HepG2 (cell line): ENCODE data around the gene FBXO7. TPM values are rescaled to one million over a fixed set of nuclear protein-coding genes. Genes with fewer than 3 reads are reported as not detected.

ENCODE experiments used
- DNMT1 ChIP-seq: sonication (generic); formaldehyde crosslinking; IDR thresholded peaks from 2 replicates; pipeline ENCODE4 v1.5.1; 2020; ENCODE audit warnings: mild to moderate bottlenecking, missing genetic modification reagents
- HNRNPL ChIP-seq: fragments of 200-400 bp; formaldehyde crosslinking; IDR thresholded peaks from 2 replicates; pipeline ENCODE4 v1.6.1; 2017; ENCODE audit warnings: mild to moderate bottlenecking, low read depth, low read length
- KMT2A ChIP-seq: sonication (generic); formaldehyde crosslinking; IDR thresholded peaks from 2 replicates; pipeline ENCODE4 v1.4.0; 2020; ENCODE audit warnings: missing genetic modification reagents
- PITX1 ChIP-seq: sonication (generic); formaldehyde crosslinking; IDR thresholded peaks from 2 replicates; pipeline ENCODE4 v1.5.1; 2020; ENCODE audit warnings: mild to moderate bottlenecking, missing genetic modification reagents
- PRPF4 ChIP-seq: fragments of 200-400 bp; formaldehyde crosslinking; IDR thresholded peaks from 2 replicates; pipeline ENCODE4 v1.6.1; 2016; ENCODE audit warnings: low read length, low read depth; ENCODE audit not compliant: poor library complexity, severe bottlenecking
- REST ChIP-seq, 2 experiments: IDR thresholded peaks; 2 replicates each; pipeline ENCODE4 v1.6.1; 2011 to 2012; ENCODE audit warnings: low read length in 2 of 2, borderline replicate concordance in 1 of 2, low read depth in 1 of 2, mild to moderate bottlenecking in 1 of 2, moderate library complexity in 1 of 2
- RORA ChIP-seq: sonication (generic); formaldehyde crosslinking; IDR thresholded peaks from 2 replicates; pipeline ENCODE4 v1.5.0; 2020; ENCODE audit warnings: mild to moderate bottlenecking, missing genetic modification reagents, moderate library complexity
- SETDB1 ChIP-seq: sonication (generic); formaldehyde crosslinking; IDR thresholded peaks from 2 replicates; pipeline ENCODE4 v1.5.1; 2020; ENCODE audit warnings: missing genetic modification reagents, mild to moderate bottlenecking, borderline replicate concordance
- SIX4 ChIP-seq: sonication (generic); formaldehyde crosslinking; IDR thresholded peaks from 2 replicates; pipeline ENCODE4 v1.4.0; 2020; ENCODE audit warnings: missing genetic modification reagents
- U2AF2 ChIP-seq: fragments of 200-400 bp; formaldehyde crosslinking; IDR thresholded peaks from 2 replicates; pipeline ENCODE4 v1.6.1; 2017; ENCODE audit warnings: low read depth, mild to moderate bottlenecking, low read length
- XBP1 ChIP-seq: sonication (generic); formaldehyde crosslinking; IDR thresholded peaks from 2 replicates; pipeline ENCODE4 v1.5.0; 2020; ENCODE audit warnings: missing genetic modification reagents
- ZBTB4 ChIP-seq: sonication (generic); formaldehyde crosslinking; IDR thresholded peaks from 2 replicates; pipeline ENCODE4 v1.4.0; 2020; ENCODE audit warnings: missing genetic modification reagents, mild to moderate bottlenecking, borderline replicate concordance
- ZFP36 ChIP-seq: fragments of 150-350 bp; IDR thresholded peaks from 2 replicates; pipeline ENCODE4 v1.6.1; 2018; ENCODE audit warnings: borderline replicate concordance, low read length, low read depth; ENCODE audit not compliant: partially characterized antibody
- ZHX1 ChIP-seq: sonication (generic); formaldehyde crosslinking; IDR thresholded peaks from 2 replicates; pipeline ENCODE4 v1.8.1; 2022; ENCODE audit warnings: low read depth, mild to moderate bottlenecking, missing genetic modification reagents
- ZNF460 ChIP-seq: sonication (generic); formaldehyde crosslinking; IDR thresholded peaks from 2 replicates; pipeline ENCODE4 v1.5.1; 2020; ENCODE audit warnings: missing genetic modification reagents, mild to moderate bottlenecking, borderline replicate concordance
- ZNF547 ChIP-seq: sonication (generic); formaldehyde crosslinking; IDR thresholded peaks from 2 replicates; pipeline ENCODE4 v1.5.1; 2020; ENCODE audit warnings: mild to moderate bottlenecking, missing genetic modification reagents
- ZNF577 ChIP-seq: sonication (generic); formaldehyde crosslinking; IDR thresholded peaks from 2 replicates; pipeline ENCODE4 v1.4.0; 2020; ENCODE audit warnings: mild to moderate bottlenecking, low read depth, missing genetic modification reagents, borderline replicate concordance
- ZNF75D ChIP-seq: sonication (generic); formaldehyde crosslinking; IDR thresholded peaks from 2 replicates; pipeline ENCODE4 v1.8.1; 2023; ENCODE audit warnings: missing genetic modification reagents, mild to moderate bottlenecking, borderline replicate concordance
- polyA plus RNA-seq, 8 experiments: library from polyadenylated mRNA; depleted of rRNA in 3 of 8; stranded (reverse) in 7 of 8; unstranded in 1 of 8; fragments of >200 nt; fragmentation: Illumina TruSeq in 4 of 8; extraction: Trizol in 4 of 8; gene quantifications; 2 replicates each; pipeline versions ENCODE4 v1.2.1 to v1.2.3, GENCODE V29; 2011 to 2016; ENCODE audit warnings: low read depth in 4 of 8, missing spikeins in 1 of 8, mixed read lengths in 1 of 8; ENCODE audit not compliant: insufficient read depth in 1 of 8
- total RNA-seq, 5 experiments: library from RNA; depleted of rRNA; stranded (reverse); fragments of >200 nt; fragmentation: Illumina TruSeq; extraction: Trizol; gene quantifications; 2 replicates each; pipeline ENCODE4 v1.2.3, GENCODE V29; 2016; ENCODE audit warnings: low read depth in 1 of 5

FBXO7 gene
- total and polyA plus RNA-seq, 2 of the 13 experiments (the other 11 are each of a cell fraction or from before 2014, with no cell fraction given), result 105 to 172 TPM

GRCh38 chr22:32531931-32532819 lies 57.6 kb downstream of the FBXO7 start (continued):
- TF ChIP-seq DNMT1 (peak; percentile 97; the same call in 1 of the 2 replicates), XBP1 (CRISPR knock-in tag) (no peak), RORA (CRISPR knock-in tag) (0 out of 2 replicates have a peak, but pooled peaks have one; percentile 68), SETDB1 (CRISPR knock-in tag) (no peak), ZFP36 (no peak), U2AF2 (0 out of 2 replicates have a peak, but pooled peaks have one; percentile 48), SIX4 (CRISPR knock-in tag) (peak; percentile 62; the same call in 1 of the 2 replicates), ZNF547 (CRISPR knock-in tag) (no peak), ZNF460 (CRISPR knock-in tag) (no peak; the same call in 1 of the 2 replicates), REST (IDR thresholded peaks at IDR 0.05; ENCODE audit: borderline replicate concordance in 1 of 2, low read depth in 1 of 2, low read length in 2 of 2) (0 out of 4 replicates have a peak, but pooled peaks of 1 of the 2 experiments have one; percentile 30), HNRNPL (0 out of 2 replicates have a peak, but pooled peaks have one; percentile 5), ZBTB4 (CRISPR knock-in tag) (peak; percentile 66; the same call in 1 of the 2 replicates), PITX1 (CRISPR knock-in tag) (peak; percentile 87), PRPF4 (no peak), KMT2A (CRISPR knock-in tag) (no peak), ZHX1 (0 out of 2 replicates have a peak, but pooled peaks have one; percentile 22), ZNF75D (no peak), ZNF577 (CRISPR knock-in tag) (no peak)
